Neural cell (in vitro differentiated cells): ENCODE results near the gene LIMCH1. TPM values are rescaled to one million over a fixed set of nuclear protein-coding genes. Genes with fewer than 3 reads are reported as not detected.
"Not testable (repeated sequence)": the region's sequence is repeated elsewhere in the genome, so short reads cannot be mapped to it uniquely, and the experiment has no call there.

Experiments
- H2AFZ ChIP-seq: fragments of 200-600, 300-800 bp; sonication (generic), shearing (Covaris generic); 2 replicates; pipeline ENCODE4 v1.6.0; 2014; ENCODE audit warnings: low read depth, mild to moderate bottlenecking, antibody characterized with exemption, low read length, moderate library complexity
- H3F3A ChIP-seq: fragments of 200-600 bp; shearing (Covaris generic); 2 replicates; pipeline ENCODE4 v1.6.1; 2016; ENCODE audit warnings: mild to moderate bottlenecking, moderate library complexity, mixed read lengths, antibody characterized with exemption, low read length; ENCODE audit not compliant: insufficient read depth, poor library complexity, severe bottlenecking
- H3K27ac ChIP-seq: fragments of 200-600, 300-800 bp; sonication (generic), shearing (Covaris generic); 2 replicates; pipeline ENCODE4 v1.5.1; 2014; ENCODE audit warnings: mild to moderate bottlenecking, low read length, moderate library complexity
- H3K27me3 ChIP-seq: fragments of 300-800, 200-600 bp; sonication (generic), shearing (Covaris generic); 2 replicates; pipeline ENCODE4 v1.6.0; 2014; ENCODE audit warnings: mild to moderate bottlenecking, low read depth, low read length, moderate library complexity; ENCODE audit not compliant: insufficient read depth
- H3K36me3 ChIP-seq: fragments of 300-800, 200-600 bp; sonication (generic), shearing (Covaris generic); 2 replicates; pipeline ENCODE4 v1.5.1; 2014; ENCODE audit warnings: mild to moderate bottlenecking, antibody characterized with exemption, low read length, moderate library complexity; ENCODE audit not compliant: insufficient read depth
- H3K4me2 ChIP-seq: fragments of 300-800, 200-600 bp; sonication (generic), shearing (Covaris generic); 2 replicates; pipeline ENCODE4 v1.6.0; 2014; ENCODE audit warnings: mild to moderate bottlenecking, low read length
- H3K4me3 ChIP-seq: fragments of 300-800, 200-600 bp; sonication (generic), shearing (Covaris generic); 2 replicates; pipeline ENCODE4 v1.5.1; 2014; ENCODE audit warnings: mild to moderate bottlenecking, low read length, moderate library complexity
- H3K79me2 ChIP-seq: fragments of 200-600 bp; shearing (Covaris generic); replicated peaks from 2 replicates; pipeline ENCODE4 v1.6.0; 2014; ENCODE audit warnings: mild to moderate bottlenecking, low read length, moderate library complexity; ENCODE audit not compliant: insufficient read depth
- H3K9ac ChIP-seq: fragments of 300-800, 200-600 bp; sonication (generic), shearing (Covaris generic); 2 replicates; pipeline ENCODE4 v1.6.1; 2016; ENCODE audit warnings: mild to moderate bottlenecking, low read length, mixed read lengths
- H3K9me2 ChIP-seq: fragments of 200-600 bp; shearing (Covaris generic); 2 replicates; pipeline ENCODE4 v1.6.1; 2016; ENCODE audit warnings: mild to moderate bottlenecking, low read length, mixed read lengths; ENCODE audit not compliant: insufficient read depth
- H3K9me3 ChIP-seq: fragments of 200-600, 300-800 bp; sonication (generic), shearing (Covaris generic); 2 replicates; pipeline ENCODE4 v1.6.1; 2016; ENCODE audit warnings: mild to moderate bottlenecking, mixed run types, low read length, moderate library complexity, mixed read lengths
- H4K20me1 ChIP-seq: fragments of 200-600 bp; shearing (Covaris generic); 2 replicates; pipeline ENCODE4 v1.6.1; 2016; ENCODE audit warnings: mild to moderate bottlenecking, mixed run types; ENCODE audit not compliant: insufficient read depth
- EP300 ChIP-seq: fragments of 450-650 bp; conservative IDR thresholded peaks from 2 replicates; pipeline ENCODE4 v1.6.1; 2014; ENCODE audit warnings: antibody characterized with exemption, mild to moderate bottlenecking, moderate library complexity; ENCODE audit not compliant: poor library complexity, severe bottlenecking
- EZH2 ChIP-seq: fragments of 200-600, 300-800 bp; shearing (Covaris generic), sonication (generic); IDR thresholded peaks from 2 replicates; pipeline ENCODE4 v1.6.1; 2014; ENCODE audit warnings: antibody characterized with exemption, low read length, borderline replicate concordance, mild to moderate bottlenecking; ENCODE audit not compliant: insufficient read depth, poor library complexity, severe bottlenecking
- MXI1 ChIP-seq: fragments of 450-650 bp; conservative IDR thresholded peaks from 2 replicates; pipeline ENCODE4 v1.6.1; 2014; ENCODE audit warnings: antibody characterized with exemption, mild to moderate bottlenecking; ENCODE audit not compliant: poor library complexity, severe bottlenecking
- POLR2AphosphoS5 ChIP-seq: IDR thresholded peaks from 2 replicates; pipeline ENCODE4 v1.6.1; 2012
- RAD21 ChIP-seq: fragments of 450-650 bp; conservative IDR thresholded peaks from 2 replicates; pipeline ENCODE4 v1.6.1; 2014; ENCODE audit warnings: antibody characterized with exemption, mild to moderate bottlenecking, moderate library complexity
- REST ChIP-seq: IDR thresholded peaks from 2 replicates; pipeline ENCODE4 v1.6.1; 2012; ENCODE audit warnings: borderline replicate concordance
- SMC3 ChIP-seq: fragments of 450-650 bp; conservative IDR thresholded peaks from 2 replicates; pipeline ENCODE4 v1.6.1; 2014; ENCODE audit warnings: antibody characterized with exemption, mild to moderate bottlenecking, moderate library complexity; ENCODE audit not compliant: poor library complexity
- TAF1 ChIP-seq: IDR thresholded peaks from 2 replicates; pipeline ENCODE4 v1.6.1; 2012; ENCODE audit warnings: low read depth
- polyA plus RNA-seq: library from polyadenylated mRNA; depleted of rRNA; stranded (reverse); fragments of >200 nt; gene quantifications from 2 replicates; pipeline ENCODE4 v1.2.3, GENCODE V29; 2014
- TF ChIP-seq, protein P1 (sequence below): fragments of 450-650 bp; IDR thresholded peaks from 2 replicates; pipeline ENCODE4 v1.5.1; 2014; ENCODE audit warnings: antibody characterized with exemption, mild to moderate bottlenecking, moderate library complexity; ENCODE audit not compliant: poor library complexity, severe bottlenecking

The LIMCH1 gene
- polyA plus RNA-seq, 1 donor from 2014 or later, result 9.1 TPM

DNA sequence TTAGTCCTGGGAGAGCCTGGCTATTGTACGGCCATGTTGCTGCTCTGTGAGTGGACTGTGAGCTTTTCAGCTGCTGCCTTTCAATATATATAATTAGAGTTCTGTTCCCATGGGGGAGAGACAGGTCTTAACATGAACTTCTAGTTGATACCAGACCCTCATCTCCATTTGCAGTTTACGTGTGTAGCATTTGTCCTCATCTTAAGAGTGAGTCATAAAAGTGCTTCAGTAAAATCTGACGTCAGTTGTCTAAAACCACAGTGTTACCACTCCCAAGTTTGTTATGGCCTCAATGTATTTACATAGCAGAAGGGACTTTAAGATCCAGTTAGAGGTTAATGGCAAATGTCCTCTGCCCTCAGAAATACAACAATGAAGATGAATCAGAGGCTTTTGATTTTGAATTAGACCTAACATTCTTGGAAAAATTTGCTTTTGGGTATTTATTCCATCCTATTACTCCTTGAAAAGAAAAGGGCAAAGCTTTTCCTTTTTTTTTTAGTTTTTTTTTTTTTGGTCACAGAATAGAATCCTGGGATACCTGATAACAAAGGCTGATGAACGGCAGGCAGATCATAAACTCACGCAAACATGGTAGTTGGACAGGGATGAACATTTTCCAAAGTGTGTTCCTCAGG lies 172.0 kb downstream of the LIMCH1 start:
- Histone ChIP-seq H3K27ac (no peak overlapping the region), H3K4me2 (no peak overlapping the region), H2AFZ (no peak overlapping the region), H3K36me3 (no peaks in the 10 kb centered on the region), H3F3A (no peaks in the 10 kb centered on the region), H3K4me3 (no peak overlapping the region), H3K27me3 (no peaks in the 10 kb centered on the region), H4K20me1 (no peaks in the 10 kb centered on the region), H3K79me2 (no peaks in the 10 kb centered on the region), H3K9me3 (no peaks in the 10 kb centered on the region), H3K9me2 (no peaks in the 10 kb centered on the region), H3K9ac (no peak overlapping the region)
- TF ChIP-seq POLR2AphosphoS5 (no peak), SMC3 (no peak), RAD21 (no peak), EZH2 (no peak), REST (no peak), EP300 (no peak), TAF1 (no peak), MXI1 (no peak)
- TF ChIP-seq, protein P1, sequence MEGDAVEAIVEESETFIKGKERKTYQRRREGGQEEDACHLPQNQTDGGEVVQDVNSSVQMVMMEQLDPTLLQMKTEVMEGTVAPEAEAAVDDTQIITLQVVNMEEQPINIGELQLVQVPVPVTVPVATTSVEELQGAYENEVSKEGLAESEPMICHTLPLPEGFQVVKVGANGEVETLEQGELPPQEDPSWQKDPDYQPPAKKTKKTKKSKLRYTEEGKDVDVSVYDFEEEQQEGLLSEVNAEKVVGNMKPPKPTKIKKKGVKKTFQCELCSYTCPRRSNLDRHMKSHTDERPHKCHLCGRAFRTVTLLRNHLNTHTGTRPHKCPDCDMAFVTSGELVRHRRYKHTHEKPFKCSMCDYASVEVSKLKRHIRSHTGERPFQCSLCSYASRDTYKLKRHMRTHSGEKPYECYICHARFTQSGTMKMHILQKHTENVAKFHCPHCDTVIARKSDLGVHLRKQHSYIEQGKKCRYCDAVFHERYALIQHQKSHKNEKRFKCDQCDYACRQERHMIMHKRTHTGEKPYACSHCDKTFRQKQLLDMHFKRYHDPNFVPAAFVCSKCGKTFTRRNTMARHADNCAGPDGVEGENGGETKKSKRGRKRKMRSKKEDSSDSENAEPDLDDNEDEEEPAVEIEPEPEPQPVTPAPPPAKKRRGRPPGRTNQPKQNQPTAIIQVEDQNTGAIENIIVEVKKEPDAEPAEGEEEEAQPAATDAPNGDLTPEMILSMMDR, result no peak

DNA sequence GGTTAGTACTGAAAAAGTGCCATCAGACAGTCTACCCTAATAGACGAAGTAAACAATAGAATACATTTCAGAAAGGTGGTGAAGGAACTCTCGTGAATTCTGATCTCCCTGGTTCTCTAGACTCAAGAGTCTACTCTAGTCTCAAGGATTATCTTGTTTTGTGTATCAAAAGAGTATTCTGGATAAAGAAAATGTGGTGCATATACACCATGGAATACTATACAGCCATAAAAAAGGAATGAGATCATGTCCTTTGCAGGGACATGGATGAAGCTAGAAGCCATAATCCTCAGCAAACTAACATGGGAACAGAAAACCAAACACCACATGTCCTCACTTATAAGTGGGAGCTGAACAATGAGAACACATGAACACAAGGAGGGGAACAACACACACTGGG lies 173.7 kb downstream of the LIMCH1 start:
- not testable (repeated sequence) for H3K27ac ChIP-seq, H2AFZ ChIP-seq, H3K4me2 ChIP-seq, H3K9ac ChIP-seq, H3K36me3 ChIP-seq, H4K20me1 ChIP-seq, H3K9me3 ChIP-seq, H3K4me3 ChIP-seq, H3K9me2 ChIP-seq, H3K79me2 ChIP-seq, H3K27me3 ChIP-seq, H3F3A ChIP-seq

DNA sequence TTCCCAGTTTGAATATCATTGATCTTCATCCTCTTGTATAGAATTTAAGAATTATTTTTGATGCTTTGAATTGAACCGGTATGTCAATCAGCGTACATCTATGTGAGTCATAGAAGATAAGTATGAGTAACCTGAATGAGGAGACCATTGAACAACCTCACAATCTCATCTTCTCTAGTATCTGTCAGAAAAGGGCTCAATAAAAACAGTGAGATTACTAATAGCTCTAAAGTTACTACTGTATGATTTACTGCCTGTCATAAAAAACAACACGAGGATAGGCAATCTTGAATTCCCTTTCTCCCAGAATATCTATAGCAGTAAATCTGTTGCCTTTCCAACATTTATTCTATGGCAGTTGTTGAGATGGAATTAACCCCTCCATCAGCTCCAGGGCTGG lies 174.5 kb downstream of the LIMCH1 start:
- H3K9me3 ChIP-seq, result no peaks in the 10 kb centered on the region
- TF ChIP-seq EP300 (no peak), RAD21 (no peak), REST (no peak), SMC3 (no peak), EZH2 (no peak), TAF1 (no peak), MXI1 (no peak), POLR2AphosphoS5 (no peak)
- TF ChIP-seq, protein P1, result no peak
- H3K27ac ChIP-seq, result no peak overlapping the region

More for the DNA sequence above, 174.5 kb downstream of the LIMCH1 start:
- no peaks in the 10 kb centered on the region for H3K79me2 ChIP-seq
- no peaks in the 10 kb centered on the region for H3F3A ChIP-seq
- no peaks in the 10 kb centered on the region for H3K27me3 ChIP-seq
- no peak overlapping the region for H3K9ac ChIP-seq
- no peaks in the 10 kb centered on the region for H3K36me3 ChIP-seq
- H3K4me2 ChIP-seq, result no peak overlapping the region
- no peak overlapping the region for H3K4me3 ChIP-seq
- no peaks in the 10 kb centered on the region for H4K20me1 ChIP-seq
- H3K9me2 ChIP-seq, result no peaks in the 10 kb centered on the region
- H2AFZ ChIP-seq, result no peak overlapping the region
